ENCODE results near the gene TRIP6. TPM values are rescaled to one million over a fixed set of nuclear protein-coding genes. Genes with fewer than 3 reads are reported as not detected.

Gene TRIP6
- total RNA-seq, 1 experiment from 2014 or later, result 140 TPM

GRCh38 chr7:100827330-100828226, 39.6 kb upstream of the TRIP6 start, which contains the start of gene EPHB4 (continued):
- TF ChIP-seq USF1 (CRISPR knock-in tag; IDR thresholded peaks at IDR 0.05), result no peak
- no peak for TF ChIP-seq ERG (CRISPR knock-in tag; IDR thresholded peaks at IDR 0.05)
- TF ChIP-seq FOXK1 (CRISPR knock-in tag; IDR thresholded peaks at IDR 0.05), result no peak
- no peak for TF ChIP-seq ZBTB21 (CRISPR knock-in tag; IDR thresholded peaks at IDR 0.05; ENCODE audit: borderline replicate concordance)
- no peak for TF ChIP-seq ZNF396 (CRISPR knock-in tag; IDR thresholded peaks at IDR 0.05; ENCODE audit: borderline replicate concordance)
- 0 out of 2 replicates have a peak, but pooled peaks have one; percentile 22 for TF ChIP-seq TP53 (CRISPR knock-in tag; IDR thresholded peaks at IDR 0.05)
- no peak for TF ChIP-seq ZNF263 (CRISPR knock-in tag; IDR thresholded peaks at IDR 0.05; ENCODE audit: low read depth)
- TF ChIP-seq ZNF416 (CRISPR knock-in tag; IDR thresholded peaks at IDR 0.05), result 0 out of 2 replicates have a peak, but pooled peaks have one; percentile 43
- peak; percentile 87; the same call in 1 of the 2 replicates for TF ChIP-seq ZNF281 (CRISPR knock-in tag; IDR thresholded peaks at IDR 0.05)
- no peak for TF ChIP-seq ZNF232 (CRISPR knock-in tag; IDR thresholded peaks at IDR 0.05)
- TF ChIP-seq ZNF219 (CRISPR knock-in tag; IDR thresholded peaks at IDR 0.05; ENCODE audit: borderline replicate concordance), result no peak
- no peak for TF ChIP-seq ZSCAN18 (CRISPR knock-in tag; IDR thresholded peaks at IDR 0.05)
- no peak for TF ChIP-seq CREM (CRISPR knock-in tag; IDR thresholded peaks at IDR 0.05)
- no peak for TF ChIP-seq CTCF (IDR thresholded peaks at IDR 0.05)
- TF ChIP-seq SOX15 (CRISPR knock-in tag; IDR thresholded peaks at IDR 0.05), result no peak
- TF ChIP-seq CBFB (CRISPR knock-in tag; IDR thresholded peaks at IDR 0.05; ENCODE audit: low read depth), result no peak
- TF ChIP-seq GABPB1 (CRISPR knock-in tag; IDR thresholded peaks at IDR 0.05), result no peak
- TF ChIP-seq ESRRA (CRISPR knock-in tag; IDR thresholded peaks at IDR 0.05; ENCODE audit: borderline replicate concordance), result no peak
- no peak for TF ChIP-seq EMX1 (CRISPR knock-in tag; IDR thresholded peaks at IDR 0.05)
- TF ChIP-seq ARID4B (CRISPR knock-in tag; IDR thresholded peaks at IDR 0.05; ENCODE audit: borderline replicate concordance), result peak; percentile 93; the same call in 1 of the 2 replicates
- no peak for TF ChIP-seq SMAD3 (CRISPR knock-in tag; IDR thresholded peaks at IDR 0.05; ENCODE audit: borderline replicate concordance)
- TF ChIP-seq ATF6 (CRISPR knock-in tag; IDR thresholded peaks at IDR 0.05), result no peak
